GM19238 (cell line): ENCODE measurements around the gene OGA.

Experiments used
- DNase-seq: peaks from one replicate; pipeline ENCODE4 v3.0.0; 2011; ENCODE audit warnings: low spot score; ENCODE audit not compliant: insufficient read length

The OGA gene

GRCh38 chr10:101776161-101776817 is 42.0 kb downstream of the OGA start:
- DNase-seq, result no peak

DNA sequence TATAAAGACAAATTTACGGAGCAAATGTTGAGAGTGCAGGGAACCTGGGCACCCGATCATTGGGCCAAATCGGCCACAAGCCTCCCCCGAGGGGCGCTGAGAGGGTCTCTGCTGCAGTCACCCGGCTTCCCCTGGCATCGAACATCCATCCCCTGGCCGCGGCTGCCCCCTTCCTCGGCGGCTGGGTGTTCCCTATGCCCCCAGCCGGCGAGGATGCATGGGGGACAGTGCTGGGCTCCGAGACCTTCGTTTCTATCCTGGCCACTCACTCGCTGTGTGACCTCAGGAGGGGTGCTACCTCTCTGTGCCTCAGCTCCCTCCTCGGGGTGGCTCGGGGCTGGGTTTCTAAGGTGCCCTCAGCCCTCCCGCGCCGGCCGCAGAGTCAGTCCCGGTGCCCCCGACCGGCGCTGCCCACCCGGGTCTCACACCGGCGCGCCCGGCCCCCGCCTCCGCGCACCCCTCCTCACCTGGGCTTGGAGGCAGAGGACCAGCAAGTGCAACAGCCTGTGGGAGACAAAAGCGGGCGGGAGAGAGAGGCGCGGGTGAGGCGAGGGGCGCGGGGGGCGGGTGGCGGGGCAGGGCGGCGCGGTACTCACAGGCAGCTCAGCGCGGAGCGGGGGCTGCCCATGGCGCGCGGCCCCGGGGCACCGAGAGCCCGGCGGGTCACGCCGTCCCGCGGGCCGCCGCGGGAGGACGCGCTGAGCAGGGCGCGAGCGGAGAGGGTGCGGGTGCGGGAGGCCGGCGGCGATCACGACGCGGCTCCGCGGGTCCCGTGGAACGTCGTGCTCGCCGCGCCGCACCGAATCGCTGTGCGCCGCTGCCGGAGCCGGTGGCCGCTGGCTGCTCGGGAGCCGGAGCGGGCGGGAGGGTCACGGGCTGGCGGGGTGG is 42.7 kb downstream of the OGA start, which contains the start of gene FGF8:
Gene FGF8, minus strand, starts transcription at position 842 of the 888 bp plus-strand sequence. Its CDS starts 214 bp downstream, at position 628.
- DNase-seq, result no peak

GRCh38 chr10:101774589-101775272 is 43.5 kb downstream of the OGA start:
- DNase-seq, result no peak

DNA sequence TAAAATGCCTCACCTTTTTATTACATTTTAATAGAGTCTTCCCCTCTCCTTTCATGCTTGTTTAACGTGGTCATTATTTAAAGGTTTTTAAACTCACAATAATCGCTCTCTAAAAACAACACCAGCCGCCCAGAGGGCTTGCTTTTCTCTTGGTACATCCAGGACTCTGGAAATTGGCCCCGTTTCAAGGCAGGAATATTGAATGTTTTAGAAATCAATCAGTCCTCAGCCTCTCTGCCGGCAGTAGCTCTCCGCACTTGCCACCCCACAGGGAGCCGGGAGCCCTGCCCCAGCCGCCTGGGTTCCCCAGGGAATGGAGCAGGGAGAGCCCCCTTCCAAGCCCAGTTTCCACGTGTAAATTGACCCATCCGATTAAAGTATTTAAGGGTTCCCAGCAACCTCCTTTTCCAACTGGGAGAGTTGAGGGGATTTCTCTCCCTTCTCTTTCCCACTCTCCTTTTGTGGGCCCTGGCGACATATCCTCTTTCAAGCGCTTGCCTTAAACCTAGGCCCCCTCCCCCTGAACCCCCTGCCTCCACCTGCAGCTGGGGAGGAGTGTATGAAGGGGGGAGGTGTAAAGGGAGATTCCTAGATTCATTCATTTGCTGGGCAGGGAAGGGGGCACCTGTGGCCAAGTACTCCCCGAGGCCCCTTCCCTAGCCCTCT is 44.2 kb downstream of the OGA start:
- no peak for DNase-seq

DNA sequence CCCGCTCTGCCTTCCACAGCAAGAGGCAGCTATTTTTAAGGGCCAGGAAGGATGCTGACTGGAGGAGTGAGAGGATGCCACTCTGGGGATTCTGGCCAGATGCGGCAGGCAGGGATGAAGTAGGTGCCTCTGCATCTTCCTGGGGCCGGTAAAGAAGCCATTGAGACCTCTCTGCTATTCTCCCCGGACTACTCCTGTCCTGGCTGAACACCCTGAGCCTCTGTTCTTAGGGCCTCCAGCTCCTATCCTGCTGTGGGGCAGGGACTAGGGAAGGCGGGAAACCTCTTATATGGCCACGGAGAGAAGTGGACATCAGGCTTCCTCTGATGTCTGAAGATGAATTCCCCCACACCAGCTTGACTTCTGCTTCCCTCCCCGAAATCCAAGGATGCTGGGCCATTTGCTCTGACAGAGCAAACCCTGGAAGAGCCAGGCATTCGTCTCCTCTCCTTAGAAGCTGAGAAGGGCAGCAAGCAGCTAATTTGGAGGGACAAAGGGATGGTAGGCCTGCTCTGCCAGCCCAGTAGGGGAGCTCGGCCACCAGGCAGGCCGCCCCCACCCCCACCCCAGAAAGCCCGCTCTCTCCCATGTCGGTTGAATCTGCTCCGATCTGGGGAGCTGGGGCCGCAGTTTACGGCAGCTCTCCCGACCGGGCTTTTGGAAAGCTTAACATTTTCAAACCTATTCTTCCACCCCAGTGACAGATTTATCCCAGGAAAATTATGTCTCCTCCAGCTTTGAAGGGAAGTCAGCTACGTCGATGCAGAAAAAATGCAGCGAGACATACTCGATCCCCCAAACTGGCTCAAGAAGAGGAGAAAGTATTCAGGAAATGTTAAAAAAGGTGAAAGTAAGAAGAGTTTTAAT is 45.1 kb downstream of the OGA start:
- DNase-seq, result no peak

GRCh38 chr10:101772017-101772894 is 46.0 kb downstream of the OGA start:
- DNase-seq, result no peak

- DNase-seq, result no peak
These were observed 46.9 kb downstream of the OGA start for GRCh38 chr10:101771380-101771779.

GRCh38 chr10:101770331-101771215 is 47.7 kb downstream of the OGA start:
- DNase-seq, result no peak

DNA sequence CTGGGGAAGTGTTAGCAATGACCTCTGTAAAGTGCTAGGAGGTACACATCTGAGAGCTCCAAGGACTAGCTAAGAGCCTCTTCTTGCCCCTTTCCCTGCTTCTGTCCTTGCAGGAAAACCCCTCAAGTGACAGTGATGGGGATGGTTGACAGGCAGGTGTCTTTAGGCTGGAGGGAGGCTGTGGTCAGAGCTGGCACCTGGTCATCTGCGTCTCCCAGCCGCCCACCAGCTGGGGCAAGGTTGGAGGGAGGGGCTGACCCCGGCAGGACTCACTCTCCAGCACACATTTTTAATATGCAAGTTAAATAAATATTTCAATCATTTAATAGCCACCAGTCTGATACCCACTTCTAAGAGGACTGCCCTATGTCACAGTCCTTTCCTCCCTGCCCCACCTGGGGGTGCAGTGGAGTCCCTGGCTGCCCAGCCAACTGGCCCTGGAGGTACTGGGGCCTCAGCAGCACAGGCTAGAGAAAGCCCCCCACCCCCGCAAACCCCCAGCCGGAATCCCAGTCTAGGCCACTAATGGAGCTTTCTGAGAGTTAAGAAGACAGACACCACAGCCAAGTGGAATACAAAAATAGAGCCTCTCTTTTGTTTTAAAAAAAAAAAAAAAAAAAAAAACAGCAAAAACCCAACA is 48.6 kb downstream of the OGA start:
- DNase-seq, result no peak

GRCh38 chr10:101768791-101769170 is 49.5 kb downstream of the OGA start:
- no peak for DNase-seq

DNA sequence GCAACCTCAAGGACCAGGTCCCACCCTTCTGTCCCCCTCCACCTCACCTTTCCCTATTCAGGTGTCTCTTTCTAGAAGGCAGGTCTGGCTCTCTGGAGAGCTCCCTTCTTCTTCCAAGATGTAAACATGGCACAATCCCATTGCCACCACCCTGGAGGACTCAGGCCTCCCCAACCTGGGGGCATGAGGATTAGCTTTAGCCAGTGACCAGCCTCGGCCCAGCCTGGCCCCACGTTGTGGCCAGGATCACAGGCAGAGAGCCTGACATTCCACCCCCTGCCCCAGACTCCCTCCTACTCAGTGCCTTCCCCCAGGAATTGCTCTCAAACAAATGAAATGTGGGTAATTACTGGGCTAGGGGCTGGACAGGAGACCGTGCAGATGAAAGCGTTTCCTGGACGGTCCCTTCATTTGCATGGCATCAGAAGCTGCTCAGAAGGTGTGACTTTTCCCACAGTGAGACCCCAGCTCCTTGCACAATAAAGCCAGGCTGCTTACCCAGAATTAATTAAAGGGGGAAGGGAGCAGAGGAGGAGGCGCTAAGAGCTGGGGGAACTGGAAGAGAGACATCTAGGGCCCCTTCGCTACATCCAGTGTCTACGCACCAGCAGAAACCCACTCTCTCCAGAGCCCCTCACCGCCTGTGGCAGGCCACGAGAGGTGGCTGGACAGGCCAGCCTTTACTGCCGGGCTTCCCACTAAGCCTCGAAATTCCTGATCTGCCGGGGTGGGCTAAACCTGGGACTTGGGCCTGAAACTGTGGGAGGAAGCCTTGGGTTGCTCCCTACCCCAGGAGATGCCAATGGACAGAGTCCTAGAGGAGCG is 50.1 kb downstream of the OGA start:
- DNase-seq, result no peak

DNA sequence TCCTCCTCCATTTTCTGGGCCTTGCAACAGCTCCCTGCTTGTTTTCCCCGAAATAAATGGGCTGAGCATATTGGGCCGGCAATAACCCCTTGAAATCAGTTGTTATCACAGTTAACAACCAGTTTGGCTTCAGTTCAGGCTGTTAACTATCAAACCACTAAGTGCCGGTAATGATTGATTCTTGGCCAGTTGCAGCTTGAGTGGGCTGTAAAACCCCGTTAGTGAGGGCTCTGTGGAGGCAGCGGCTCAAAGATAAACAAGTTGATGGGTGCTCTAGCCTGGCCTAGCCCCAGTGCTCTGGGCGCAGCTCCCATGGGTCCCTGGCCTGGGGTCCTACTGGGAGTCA is 50.7 kb downstream of the OGA start:
- DNase-seq, result no peak

- no peak for DNase-seq
These were observed 51.3 kb downstream of the OGA start for GRCh38 chr10:101766753-101767599.

DNA sequence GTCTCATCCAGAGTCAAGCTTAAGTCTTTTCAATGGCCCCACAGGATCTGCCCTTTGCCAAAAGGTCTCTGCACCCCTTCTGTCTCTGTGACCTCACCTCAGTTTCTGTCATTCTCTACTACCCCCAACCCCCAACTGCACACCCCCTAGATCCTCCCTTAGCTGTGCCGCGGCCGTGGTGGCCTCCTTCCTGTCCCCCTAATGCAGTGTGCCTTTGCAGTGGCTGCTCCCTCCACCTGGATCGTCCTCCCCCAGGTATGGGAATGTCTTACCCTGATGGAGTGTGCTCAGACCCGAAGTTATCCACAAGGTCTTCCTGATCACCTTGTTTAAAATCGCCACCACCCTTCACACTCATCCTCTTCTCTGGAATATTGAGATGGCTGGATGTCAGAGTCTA is 51.9 kb downstream of the OGA start:
- no peak for DNase-seq

DNA sequence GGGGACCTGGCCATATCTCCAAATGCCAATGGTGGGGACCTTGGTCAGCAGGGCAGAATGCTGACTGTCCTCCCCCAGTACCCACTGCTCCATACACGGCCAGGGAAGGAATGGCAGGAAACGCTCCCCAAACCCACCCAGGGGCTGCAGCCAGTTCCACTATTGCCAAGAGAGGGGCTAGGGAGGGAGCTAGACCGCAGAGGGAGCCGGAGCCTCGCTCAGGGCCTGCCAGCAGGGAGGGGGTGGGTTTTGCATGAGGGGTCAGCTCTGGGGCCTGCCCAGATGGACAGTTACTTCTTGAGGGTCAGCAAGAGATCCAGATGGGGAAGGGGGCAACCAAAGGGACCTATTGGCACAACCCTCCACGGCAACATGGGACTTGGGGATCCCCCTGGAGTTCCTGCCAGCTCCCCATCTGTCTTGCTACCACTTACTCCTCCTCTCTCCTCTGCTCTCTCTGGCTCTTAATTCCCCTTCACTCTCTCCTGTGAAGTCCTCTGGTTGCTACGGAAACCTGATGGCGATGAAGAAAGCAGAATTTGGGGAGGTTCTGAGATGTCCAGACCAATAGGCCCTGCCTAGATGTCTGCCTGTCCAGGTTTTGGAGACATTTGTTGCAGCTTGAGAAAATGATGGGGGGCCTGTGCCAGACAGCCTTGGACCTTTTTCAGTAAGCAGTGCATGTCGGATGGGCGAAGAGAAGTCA is 55.0 kb downstream of the OGA start:
- DNase-seq, result no peak

GRCh38 chr10:101762736-101763135 is 55.5 kb downstream of the OGA start:
- DNase-seq, result no peak
